Keratinocyte (primary cell): ENCODE results near the gene DMRT1. TPM values are rescaled to one million over a fixed set of nuclear protein-coding genes. Genes with fewer than 3 reads are reported as not detected.

Source experiments
- DNase-seq: peaks from one replicate; pipeline ENCODE4 v3.0.0-alpha.2; 2011; ENCODE audit warnings: low read depth, missing footprints, low spot score
- FAIRE-seq: peaks from 2 replicates; lab custom pipeline; 2011; peaks lifted over from hg19 to GRCh38; lab: Jason Lieb, UNC
- H2AFZ ChIP-seq: 2 replicates; pipeline ENCODE4 v1.6.0; 2012; ENCODE audit warnings: low read length, control low read depth, inconsistent platforms; ENCODE audit not compliant: control insufficient read depth
- H3K27ac ChIP-seq: 2 replicates; pipeline ENCODE4 v1.5.1; 2011; ENCODE audit warnings: low read length; ENCODE audit not compliant: control insufficient read depth, insufficient read depth
- H3K27me3 ChIP-seq: 3 replicates; pipeline ENCODE4 v1.6.0; 2011; ENCODE audit warnings: low read length; ENCODE audit not compliant: control insufficient read depth, insufficient read depth; ENCODE audit errors: extremely low read depth
- H3K36me3 ChIP-seq, 2 experiments: 2 replicates in 1 of 2; 3 replicates in 1 of 2; pipeline ENCODE4 v1.5.1; 2011; ENCODE audit warnings: low read length in 2 of 2, mild to moderate bottlenecking in 1 of 2; ENCODE audit not compliant: control insufficient read depth in 2 of 2, insufficient read depth in 2 of 2; ENCODE audit errors: extremely low read depth in 1 of 2
- H3K4me1 ChIP-seq: 3 replicates; pipeline ENCODE4 v1.5.1; 2011; ENCODE audit warnings: low read length; ENCODE audit not compliant: control insufficient read depth, insufficient read depth; ENCODE audit errors: extremely low read depth
- H3K4me2 ChIP-seq: 3 replicates; pipeline ENCODE4 v1.6.0; 2011; ENCODE audit warnings: low read depth, low read length; ENCODE audit not compliant: control insufficient read depth, insufficient read depth; ENCODE audit errors: extremely low read depth
- H3K4me3 ChIP-seq, 3 experiments: fragments of 200-600 bp in 1 of 3; sonication (generic) in 1 of 3; 2 replicates in 2 of 3; 3 replicates in 1 of 3; pipeline ENCODE4 v1.5.1; 2011 to 2016; ENCODE audit warnings: low read length in 3 of 3, mild to moderate bottlenecking in 3 of 3, control low read depth in 2 of 3, inconsistent platforms in 1 of 3, low read depth in 1 of 3, mixed read lengths in 1 of 3, mixed run types in 1 of 3, moderate library complexity in 1 of 3; ENCODE audit not compliant: control insufficient read depth in 2 of 3, insufficient read depth in 2 of 3; ENCODE audit errors: extremely low read depth in 1 of 3
- H3K79me2 ChIP-seq: 2 replicates; pipeline ENCODE4 v1.6.0; 2012; ENCODE audit warnings: low read length; ENCODE audit not compliant: control insufficient read depth, insufficient read depth
- H3K9ac ChIP-seq: 3 replicates; pipeline ENCODE4 v1.6.0; 2011; ENCODE audit warnings: low read length; ENCODE audit not compliant: control insufficient read depth, insufficient read depth; ENCODE audit errors: extremely low read depth
- H3K9me1 ChIP-seq: 3 replicates; pipeline ENCODE4 v1.6.0; 2011; ENCODE audit warnings: low read length; ENCODE audit not compliant: control insufficient read depth, insufficient read depth; ENCODE audit errors: extremely low read depth
- H3K9me3 ChIP-seq: 2 replicates; pipeline ENCODE4 v1.5.1; 2012; ENCODE audit warnings: low read depth, low read length; ENCODE audit not compliant: control insufficient read depth
- H4K20me1 ChIP-seq: 3 replicates; pipeline ENCODE4 v1.6.0; 2011; ENCODE audit warnings: low read length; ENCODE audit not compliant: control insufficient read depth, insufficient read depth; ENCODE audit errors: extremely low read depth
- CTCF ChIP-seq, 3 experiments: IDR thresholded peaks in 1 of 3; conservative IDR thresholded peaks in 1 of 3; optimal IDR thresholded peaks in 1 of 3; 2 replicates in 2 of 3; 3 replicates in 1 of 3; pipeline versions ENCODE3 to v1.5.1; 2011; ENCODE audit warnings: low read length in 3 of 3, mild to moderate bottlenecking in 3 of 3, moderate library complexity in 2 of 3, control low read depth in 1 of 3, inconsistent platforms in 1 of 3; ENCODE audit not compliant: insufficient read depth in 2 of 3; ENCODE audit errors: extremely low read depth in 1 of 3
- EZH2 ChIP-seq: IDR thresholded peaks from one replicate; pipeline ENCODE4 v1.6.1; 2012; ENCODE audit warnings: inconsistent platforms, mild to moderate bottlenecking, low read length, moderate library complexity
- dilution Hi-C: fragments of 300-500 bp; cut with MboI; formaldehyde crosslinking; loops from one replicate; pipeline ENCODE4 v1.7.0; 2020; ENCODE audit warnings: low sequenced_read_pairs; ENCODE audit not compliant: extremely low pct_ligation_motif_present
- polyA plus RNA-seq, 5 experiments: library from polyadenylated mRNA; depleted of rRNA in 3 of 5; stranded (reverse) in 3 of 5; stranded (forward) in 1 of 5; unstranded in 1 of 5; fragments of >200 nt; gene quantifications; 1 replicate in 1 of 5; 2 replicates in 3 of 5; 3 replicates in 1 of 5; pipeline versions ENCODE4 v1.2.1 to v1.2.3, GENCODE V29; 2011 to 2012; ENCODE audit warnings: missing spikeins in 2 of 5, low read depth in 1 of 5, low replicate concordance in 1 of 5

Gene DMRT1
- polyA plus RNA-seq, 1 donor (not counting 4 experiments of a cell fraction or from before 2014, with no cell fraction given): not detected

GRCh38 chr9:875119-875962 lies 33.8 kb downstream of the DMRT1 start:
- dilution Hi-C loops: no loop called here
- H4K20me1 ChIP-seq: no peaks in the 10 kb centered on the region
- DNase-seq (no peak), FAIRE-seq (no peak)
- no peaks in the 10 kb centered on the region for H3K9me1 ChIP-seq
- H3K79me2 ChIP-seq: no peaks in the 10 kb centered on the region
- no peaks in the 10 kb centered on the region for H3K36me3 ChIP-seq
- no peak for TF ChIP-seq EZH2
- no peak overlapping the region for H3K4me3 ChIP-seq
- H3K9me3 ChIP-seq: no peaks in the 10 kb centered on the region
- H3K4me1 ChIP-seq: no peaks in the 10 kb centered on the region
- H3K9ac ChIP-seq: no peak overlapping the region
- no peaks in the 10 kb centered on the region for H3K27me3 ChIP-seq
- H3K4me2 ChIP-seq: no peak overlapping the region
- no peak overlapping the region for H2AFZ ChIP-seq
- no peak overlapping the region for H3K27ac ChIP-seq

GRCh38 chr9:876425-876824 lies 34.9 kb downstream of the DMRT1 start:
- Histone ChIP-seq H3K79me2 (no peaks in the 10 kb centered on the region), H3K27me3 (no peaks in the 10 kb centered on the region), H3K9ac (no peak overlapping the region), H4K20me1 (no peaks in the 10 kb centered on the region), H3K4me2 (no peak overlapping the region), H3K4me3 (no peak overlapping the region), H3K27ac (no peak overlapping the region), H3K9me1 (no peaks in the 10 kb centered on the region), H3K4me1 (no peaks in the 10 kb centered on the region), H2AFZ (no peak overlapping the region), H3K36me3 (no peaks in the 10 kb centered on the region), H3K9me3 (no peaks in the 10 kb centered on the region)
- no peak for FAIRE-seq
- no peak for DNase-seq
- TF ChIP-seq EZH2 (no peak), CTCF (optimal IDR thresholded peaks at IDR 0.05 in 1 of 3, IDR thresholded peaks at IDR 0.05 in 1 of 3, conservative IDR thresholded peaks at IDR 0.05 in 1 of 3; ENCODE audit: extremely low read depth in 1 of 3, insufficient read depth in 2 of 3, low read length in 3 of 3) (no peak)
- dilution Hi-C loops: no loop called here
